NCI-H187 treated with DMSO at 0.1 percent for 48 hours (cell line): ENCODE results near the gene TMEM240.
"Not testable (repeated sequence)": the region's sequence is repeated elsewhere in the genome, so short reads cannot be mapped to it uniquely, and the experiment has no call there.

ENCODE experiments used
- DNase-seq: peaks from one replicate; lab custom pipeline; 2025; lab: John Stamatoyannopoulos, UW

TMEM240 gene

DNA sequence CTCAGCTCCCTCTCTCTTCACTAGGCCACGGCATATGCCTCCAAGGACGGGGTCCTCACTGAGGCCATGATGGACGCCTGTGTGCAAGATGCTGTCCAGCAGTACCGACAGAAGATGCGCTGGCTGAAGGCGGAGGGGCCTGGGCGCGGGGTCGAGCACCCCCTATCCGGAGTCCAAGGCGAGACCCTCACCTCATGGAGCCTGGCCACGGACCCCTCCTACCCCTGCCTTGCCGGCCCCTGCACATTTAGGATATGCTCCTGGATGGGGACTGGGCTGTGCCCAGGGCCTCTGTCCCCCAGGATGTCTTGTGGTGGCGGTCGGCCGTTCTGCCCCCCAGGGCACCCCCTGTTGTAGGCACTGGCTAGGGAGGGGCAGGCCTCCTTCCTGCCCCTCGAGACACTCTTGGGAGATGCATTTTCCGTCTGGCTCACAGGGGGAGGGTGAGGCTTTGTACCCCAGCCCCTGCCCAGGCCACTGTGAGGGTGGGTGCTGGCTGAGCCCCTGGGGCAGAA is 44.9 kb downstream of the TMEM240 start:
- not testable (repeated sequence) for DNase-seq

DNA sequence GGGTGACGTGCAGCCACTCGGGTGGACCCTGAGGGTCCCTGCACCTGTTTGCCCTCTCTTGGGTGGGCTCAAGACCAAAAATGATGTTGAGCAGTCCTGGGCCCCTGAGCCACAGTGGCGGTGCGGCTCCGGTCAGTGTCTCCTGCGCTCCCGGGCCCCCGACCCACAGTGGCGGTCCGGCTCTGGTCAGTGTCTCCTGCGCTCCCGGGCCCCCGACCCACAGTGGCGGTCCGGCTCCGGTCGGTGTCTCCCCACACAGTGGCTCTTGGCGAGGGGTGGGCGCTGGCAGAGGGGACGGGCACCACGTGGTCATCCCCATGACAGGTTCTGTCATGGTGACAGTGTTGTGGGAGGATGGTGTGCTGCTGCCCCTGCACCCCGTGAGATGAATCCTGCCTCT is 46.1 kb downstream of the TMEM240 start:
- not testable (repeated sequence) for DNase-seq

DNA sequence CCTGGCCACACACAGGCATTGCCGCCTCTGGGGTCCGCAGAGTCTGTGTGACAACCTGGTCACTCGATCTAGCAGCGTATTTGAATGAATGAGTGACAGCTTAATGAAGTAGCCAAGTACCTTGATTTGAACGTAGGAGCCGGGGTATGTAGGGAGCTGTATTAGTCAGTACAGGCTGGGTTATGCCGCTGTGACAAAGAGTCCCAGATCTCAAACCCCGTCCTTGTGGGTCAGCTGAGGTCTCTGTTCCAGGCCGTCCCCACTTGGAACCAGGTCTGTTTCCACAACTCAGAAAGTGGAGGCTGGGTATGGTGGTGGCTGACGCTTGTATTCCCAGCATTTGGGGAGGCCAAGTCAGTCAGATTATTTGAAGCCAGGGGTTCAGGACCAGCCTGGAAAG is 48.8 kb downstream of the TMEM240 start:
- DNase-seq, result no peak

DNA sequence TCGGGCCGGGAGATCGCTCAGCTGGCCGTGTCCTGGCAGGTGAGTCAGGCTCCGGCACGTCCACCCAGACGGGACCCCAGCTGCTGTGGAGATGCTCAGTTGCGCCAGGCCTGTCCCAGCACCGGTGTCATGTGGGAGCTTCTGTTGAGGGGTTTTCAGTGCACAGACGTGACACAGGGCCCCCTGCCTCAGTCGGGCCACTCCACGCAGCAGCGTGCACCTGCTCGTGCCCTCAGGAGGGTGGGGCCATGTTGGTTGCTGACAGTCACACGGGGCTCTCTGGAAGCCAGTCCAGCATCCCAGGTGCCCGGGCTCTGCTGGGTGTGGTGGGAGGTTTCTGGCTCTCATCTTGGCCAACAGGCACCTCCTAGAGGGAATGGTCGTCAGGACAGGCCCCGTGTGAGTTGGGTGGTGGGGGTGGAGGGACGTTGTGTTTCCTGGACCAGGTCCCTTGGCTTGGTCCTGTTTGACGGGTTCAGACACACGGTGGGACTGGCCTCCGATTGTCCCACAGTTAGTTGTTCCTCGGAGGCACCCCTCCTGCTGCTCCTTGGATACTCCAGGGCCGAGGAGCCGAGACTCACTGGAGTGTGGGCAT is 49.7 kb downstream of the TMEM240 start:
- no peak for DNase-seq

DNA sequence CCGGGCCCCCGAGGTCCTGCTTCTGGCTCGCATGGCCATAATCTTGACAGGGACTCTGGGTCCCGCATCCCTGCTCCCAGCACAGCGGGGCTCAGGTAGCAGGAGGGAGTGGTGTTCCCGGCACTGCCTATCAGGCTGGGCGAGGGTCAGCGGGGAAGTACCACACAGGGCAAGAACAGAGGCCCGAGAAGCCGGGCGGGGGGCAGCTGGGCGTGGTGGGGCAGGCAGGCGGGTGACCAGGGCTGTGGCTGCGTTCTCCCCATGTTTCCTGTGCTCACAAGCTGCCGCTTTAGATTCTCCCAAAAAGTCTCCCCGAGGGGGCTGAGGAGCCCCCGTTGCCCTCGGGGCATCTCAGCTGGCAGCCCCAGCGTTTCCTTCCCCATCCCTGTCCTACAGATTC is 50.6 kb downstream of the TMEM240 start:
- no peak for DNase-seq

DNA sequence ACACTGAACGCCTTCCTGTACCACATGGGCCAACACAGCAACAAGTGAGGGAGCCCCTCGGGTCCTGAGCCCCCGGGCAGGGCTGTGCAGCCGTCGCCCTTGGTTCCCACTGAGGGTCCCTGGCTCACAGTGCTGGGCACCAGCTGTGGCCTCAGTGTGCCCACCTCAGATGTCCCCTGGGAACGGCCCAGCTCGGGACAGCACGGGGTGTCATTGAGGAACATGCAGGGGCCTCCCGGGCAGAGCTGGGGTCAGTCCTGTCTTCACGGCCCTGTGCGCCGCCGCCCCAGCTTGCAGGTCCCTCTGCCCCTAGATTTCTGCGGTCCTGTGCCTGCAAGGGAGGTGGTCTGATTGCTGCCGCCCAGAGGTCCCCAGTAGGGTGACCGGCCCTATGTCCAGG is 51.2 kb downstream of the TMEM240 start:
- no peak for DNase-seq

DNA sequence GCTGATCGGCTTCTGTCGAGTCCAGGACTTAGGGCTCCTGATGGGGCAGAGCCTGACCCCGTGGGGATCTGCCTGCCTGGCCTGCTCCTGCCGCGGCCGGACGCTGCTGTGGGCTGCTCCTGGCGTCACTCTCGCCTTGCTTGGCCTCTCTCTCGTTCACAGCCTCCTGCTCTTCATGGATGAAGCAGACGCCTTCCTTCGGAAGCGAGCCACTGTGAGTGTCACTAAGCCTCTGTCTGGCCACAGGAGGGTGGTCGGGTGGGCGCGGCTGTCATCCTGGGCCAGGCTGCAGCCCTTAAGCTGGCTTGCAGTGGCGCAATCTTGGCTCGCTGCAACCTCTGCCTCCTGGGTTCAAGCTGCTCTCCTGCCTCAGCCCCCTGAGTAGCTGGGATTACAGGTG is 52.7 kb downstream of the TMEM240 start:
- DNase-seq, result no peak

DNA sequence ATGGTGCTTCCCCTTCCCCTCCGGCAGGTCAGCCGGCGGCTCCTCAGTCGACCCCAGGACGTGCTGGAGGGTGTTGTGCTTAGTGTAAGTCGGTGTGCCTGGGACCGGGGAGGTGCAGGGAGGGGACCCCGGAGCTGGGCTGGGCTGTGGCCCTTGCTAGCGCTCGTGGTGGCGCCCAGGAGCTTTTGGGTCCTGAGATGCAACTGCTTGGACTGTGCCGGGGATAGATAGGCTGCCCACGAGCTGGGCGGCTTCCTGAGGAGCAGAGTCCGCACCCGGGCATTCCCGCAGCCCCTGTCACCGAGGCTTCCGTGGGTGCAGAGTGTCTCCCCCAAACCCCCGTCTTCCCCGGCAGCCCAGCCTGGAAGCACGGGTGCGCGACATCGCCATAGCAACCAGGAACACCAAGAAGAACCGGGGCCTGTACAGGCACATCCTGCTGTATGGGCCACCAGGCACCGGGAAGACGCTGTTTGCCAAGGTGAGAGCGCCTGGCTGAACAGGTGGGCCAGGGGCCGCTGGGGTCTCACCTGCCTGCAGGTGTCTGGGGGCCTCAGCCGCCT is 54.6 kb downstream of the TMEM240 start:
- not testable (repeated sequence) for DNase-seq

DNA sequence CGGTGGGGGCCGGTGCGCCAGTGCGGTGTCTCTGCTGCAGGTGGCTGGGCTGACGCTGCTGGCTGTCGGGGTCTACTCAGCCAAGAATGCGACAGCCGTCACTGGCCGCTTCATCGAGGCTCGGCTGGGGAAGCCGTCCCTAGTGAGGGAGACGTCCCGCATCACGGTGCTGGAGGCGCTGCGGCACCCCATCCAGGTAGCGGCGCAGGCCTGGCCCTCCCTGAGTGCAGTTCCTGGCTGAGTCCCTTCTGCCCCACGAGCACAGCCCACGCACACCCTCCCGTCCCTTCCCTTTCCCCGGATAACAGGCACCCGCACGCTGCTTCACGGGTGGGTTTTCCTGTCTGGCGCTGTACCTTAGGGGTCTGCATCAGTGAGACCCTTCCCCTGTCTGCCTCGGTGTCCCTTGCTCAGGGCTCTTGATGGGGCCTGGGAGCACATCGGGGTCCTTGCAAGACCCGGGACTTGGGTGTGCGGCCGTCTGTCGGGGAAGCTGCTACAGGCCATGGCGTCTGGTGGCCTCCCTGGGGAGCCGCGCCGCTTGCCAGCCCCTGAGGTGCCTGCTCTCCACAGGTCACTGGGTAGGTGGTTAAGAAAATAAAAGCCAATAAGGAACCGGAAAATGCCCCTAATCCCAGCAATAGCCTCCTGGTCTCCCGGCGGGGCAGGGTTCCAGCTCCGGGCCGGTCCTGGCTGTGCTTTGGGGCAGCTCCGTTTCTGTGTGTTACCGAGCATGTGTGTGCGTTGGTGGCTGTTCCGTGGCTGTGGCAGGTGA is 55.3 kb downstream of the TMEM240 start:
- DNase-seq, result not testable (repeated sequence)
